ENCODE measurements around the gene SLC17A7. TPM values are rescaled to one million over a fixed set of nuclear protein-coding genes. Genes with fewer than 3 reads are reported as not detected.
A peak's percentile ranks its signal among the peaks of the same experiment; 100 is the strongest.

The SLC17A7 gene
- total RNA-seq, 1 donor from 2014 or later, result 1.6 TPM

GRCh38 chr19:49408816-49409440, 32.4 kb downstream of the SLC17A7 start:
- DNase-seq (ENCODE audit: low spot score), result no peak

GRCh38 chr19:49407482-49408015, 33.8 kb downstream of the SLC17A7 start:
- no peak for DNase-seq (ENCODE audit: low spot score)

DNA sequence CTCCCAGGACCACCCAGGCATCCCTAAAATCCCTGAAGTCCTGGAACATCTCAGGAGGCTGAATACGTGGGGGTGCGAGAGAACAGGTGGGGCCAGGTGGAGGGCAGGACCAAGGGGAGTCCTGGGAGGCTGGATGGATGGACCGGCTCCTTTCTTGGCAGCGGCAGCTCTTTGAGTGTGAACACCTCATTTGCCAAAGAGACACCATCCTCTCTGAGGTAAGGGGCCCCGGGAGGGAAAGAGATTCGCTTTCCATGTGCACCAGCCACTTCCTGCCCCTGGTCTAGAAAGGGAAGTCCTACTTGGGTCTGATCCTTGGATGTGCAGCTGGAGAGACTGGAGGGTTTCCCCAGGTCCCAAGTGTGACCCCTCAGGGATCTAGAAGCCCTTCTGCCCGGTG, 34.2 kb downstream of the SLC17A7 start:
- no peak for DNase-seq (ENCODE audit: low spot score)

GRCh38 chr19:49403404-49404187, 37.7 kb downstream of the SLC17A7 start:
- DNase-seq (ENCODE audit: low spot score), result no peak

- no peak for DNase-seq (ENCODE audit: low spot score)
Observed at GRCh38 chr19:49400029-49400428, 41.3 kb downstream of the SLC17A7 start.

DNA sequence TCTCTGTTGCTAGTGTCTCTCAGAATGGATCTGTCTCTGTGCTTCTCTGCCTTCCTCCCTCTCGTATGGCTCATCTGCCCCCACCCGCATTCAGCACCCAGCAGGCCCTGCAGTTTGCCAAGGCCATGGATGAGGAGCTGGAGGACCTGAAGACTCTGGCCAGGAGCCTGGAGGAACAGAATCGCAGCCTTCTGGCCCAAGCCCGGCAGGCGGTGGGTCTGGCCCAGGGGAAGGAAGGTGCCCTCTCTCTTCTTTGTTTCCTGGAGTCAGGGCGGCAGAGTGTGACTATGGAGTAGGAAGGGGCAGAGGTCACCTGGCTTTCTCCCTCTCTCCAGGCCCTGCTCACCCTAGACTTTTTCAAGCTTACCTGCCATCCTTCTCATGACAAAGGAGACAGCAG, 42.4 kb downstream of the SLC17A7 start:
- no peak for DNase-seq (ENCODE audit: low spot score)

DNA sequence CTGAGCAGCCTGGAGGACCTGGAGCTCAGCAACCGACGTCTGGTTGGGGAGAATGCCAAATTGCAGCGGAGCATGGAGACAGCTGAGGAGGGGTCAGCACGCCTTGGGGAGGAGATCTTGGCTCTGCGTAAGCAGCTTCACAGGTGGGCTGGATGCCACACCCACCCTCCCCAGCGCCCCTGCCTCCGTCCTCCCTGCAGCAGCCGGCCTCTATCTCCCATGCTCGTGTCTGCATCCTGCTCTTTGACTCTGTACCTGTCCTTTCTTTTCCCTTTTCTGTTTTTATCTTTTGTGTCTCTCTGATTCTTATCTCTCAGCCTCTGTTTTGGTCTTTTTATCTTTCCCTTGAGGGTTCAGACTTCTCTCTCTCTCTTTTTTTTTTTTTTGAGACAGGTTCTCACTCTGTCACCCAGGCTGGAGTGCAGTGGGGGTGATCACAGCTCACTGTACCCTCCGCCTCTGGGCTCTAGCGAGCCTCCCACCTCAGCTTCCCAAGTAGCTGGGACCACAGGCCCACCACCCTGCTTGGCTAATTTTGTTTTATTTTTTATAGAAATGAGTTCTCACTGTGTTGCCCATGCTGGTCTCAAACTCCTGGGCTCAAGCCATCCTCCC, 43.2 kb downstream of the SLC17A7 start:
- no peak for DNase-seq (ENCODE audit: low spot score)

- no peak for DNase-seq (ENCODE audit: low spot score)
Observed at GRCh38 chr19:49396738-49397505, 44.4 kb downstream of the SLC17A7 start.

GRCh38 chr19:49395581-49396407, 45.5 kb downstream of the SLC17A7 start:
- DNase-seq (ENCODE audit: low spot score), result no peak

- no peak for DNase-seq (ENCODE audit: low spot score)
Observed at GRCh38 chr19:49393881-49394280, 47.4 kb downstream of the SLC17A7 start.

DNA sequence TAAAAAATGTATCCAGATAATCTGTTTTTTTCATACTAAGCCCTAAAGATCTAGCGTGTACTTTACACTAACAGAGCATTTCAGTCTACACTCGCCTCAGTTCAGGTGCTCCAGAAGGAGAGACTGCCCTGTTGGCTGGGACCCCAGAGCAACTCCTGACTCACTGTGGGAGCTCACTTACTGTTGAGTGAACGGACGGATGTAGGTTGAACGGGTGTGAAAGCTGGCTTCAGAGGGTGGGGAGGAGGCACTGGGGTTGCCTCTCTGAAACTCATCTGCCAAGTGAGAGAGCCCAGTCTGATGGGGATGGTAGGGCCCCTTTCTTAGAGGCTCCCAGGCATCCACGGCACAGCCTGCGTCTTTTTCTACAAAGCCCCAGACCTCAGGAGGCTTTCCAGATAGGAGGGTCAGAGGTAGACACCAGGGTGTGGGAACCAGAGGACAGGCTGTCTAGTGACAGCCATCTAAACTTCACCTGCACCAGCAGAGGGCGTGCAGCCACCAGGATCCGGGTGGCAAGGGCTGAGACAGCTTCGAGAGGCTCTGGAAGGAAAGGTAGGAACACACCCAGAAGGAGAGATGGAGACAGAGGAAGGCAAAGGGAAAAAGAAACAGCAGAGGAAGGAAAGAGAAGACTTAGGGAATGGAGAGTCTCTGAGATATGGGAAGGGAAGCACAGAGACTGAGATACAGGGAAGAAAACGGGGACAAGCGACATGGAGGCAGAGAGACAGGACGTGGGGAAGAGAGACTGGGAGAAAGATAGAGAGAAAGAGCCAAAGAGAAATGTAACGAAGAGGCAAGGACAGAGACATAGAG, 49.5 kb downstream of the SLC17A7 start:
- peak; percentile 76 for DNase-seq (ENCODE audit: low spot score)

GRCh38 chr19:49390929-49391359, 50.4 kb downstream of the SLC17A7 start:
- no peak for DNase-seq (ENCODE audit: low spot score)

- no peak for DNase-seq (ENCODE audit: low spot score)
Observed at GRCh38 chr19:49390131-49390928, 51.0 kb downstream of the SLC17A7 start.

- DNase-seq (ENCODE audit: low spot score), result no peak
Observed at GRCh38 chr19:49389406-49389805, 51.9 kb downstream of the SLC17A7 start.

GRCh38 chr19:49387936-49388372, 53.4 kb downstream of the SLC17A7 start, which contains the start of gene KASH5:
Gene KASH5 (plus strand): TSS chr19:49388249. CDS start chr19:49390884, 2,635 bp downstream.
- DNase-seq (ENCODE audit: low spot score), result peak; percentile 90

DNA sequence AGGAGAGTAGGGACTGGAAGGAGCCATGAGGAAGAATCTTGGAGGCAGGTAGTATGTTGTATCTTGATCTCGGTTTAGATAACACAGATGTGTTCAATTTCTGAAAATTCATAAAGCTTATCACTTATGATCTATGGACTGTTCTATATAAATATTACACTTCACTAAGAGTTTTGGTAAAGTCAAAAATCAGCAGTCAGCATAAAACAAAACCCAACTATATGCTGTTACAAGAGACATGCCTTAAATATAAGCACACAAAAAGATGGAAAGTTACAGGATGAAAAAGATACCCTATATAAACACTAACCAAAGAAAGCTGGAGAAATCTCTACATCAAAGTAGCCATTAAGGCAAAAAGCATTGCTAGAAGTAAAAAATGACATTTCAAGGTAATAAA, 57.7 kb downstream of the SLC17A7 start:
- no peak for DNase-seq (ENCODE audit: low spot score)

DNA sequence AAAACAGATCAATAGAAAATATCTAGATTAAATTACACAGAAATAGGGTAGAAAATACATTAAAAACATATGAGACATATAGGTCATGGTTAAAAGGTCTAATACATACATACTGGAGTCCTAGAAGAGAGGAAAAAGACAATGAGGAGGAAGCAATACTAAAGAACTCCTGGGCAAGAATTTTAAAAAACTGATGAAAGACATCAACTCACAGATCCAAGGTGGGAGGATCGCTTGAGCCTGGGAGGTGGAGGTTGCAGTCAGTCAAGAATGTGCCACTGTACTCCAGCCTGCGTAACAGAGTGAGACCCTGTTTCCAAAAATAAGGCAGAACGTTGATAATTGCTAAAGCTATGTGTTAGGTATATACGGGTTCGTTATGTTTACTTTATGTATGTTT, 58.7 kb downstream of the SLC17A7 start:
- DNase-seq (ENCODE audit: low spot score), result no peak

- DNase-seq (ENCODE audit: low spot score), result no peak
Observed at GRCh38 chr19:49380391-49380790, 60.9 kb downstream of the SLC17A7 start.
